ENCODE data around the gene HDAC8.

DNA sequence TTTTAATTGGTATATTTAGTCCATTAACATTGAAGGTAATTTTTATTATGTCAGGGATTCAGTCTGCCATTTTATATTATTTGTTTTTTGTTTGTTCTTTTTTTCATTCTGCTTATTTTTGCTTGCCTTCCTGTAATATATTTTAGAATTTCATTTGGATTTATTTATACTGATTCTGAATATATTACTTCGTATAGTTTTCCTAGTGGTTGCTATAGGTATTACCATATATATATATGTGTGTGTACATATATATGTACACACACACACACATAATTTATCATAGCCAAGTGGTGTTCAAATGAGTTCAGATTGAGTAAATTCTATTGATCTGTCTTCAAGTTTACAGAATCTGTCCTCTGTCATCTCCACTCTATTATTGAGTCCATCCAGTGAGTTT lies 278.1 kb downstream of the HDAC8 start:
- TF ChIP-seq, protein P1, sequence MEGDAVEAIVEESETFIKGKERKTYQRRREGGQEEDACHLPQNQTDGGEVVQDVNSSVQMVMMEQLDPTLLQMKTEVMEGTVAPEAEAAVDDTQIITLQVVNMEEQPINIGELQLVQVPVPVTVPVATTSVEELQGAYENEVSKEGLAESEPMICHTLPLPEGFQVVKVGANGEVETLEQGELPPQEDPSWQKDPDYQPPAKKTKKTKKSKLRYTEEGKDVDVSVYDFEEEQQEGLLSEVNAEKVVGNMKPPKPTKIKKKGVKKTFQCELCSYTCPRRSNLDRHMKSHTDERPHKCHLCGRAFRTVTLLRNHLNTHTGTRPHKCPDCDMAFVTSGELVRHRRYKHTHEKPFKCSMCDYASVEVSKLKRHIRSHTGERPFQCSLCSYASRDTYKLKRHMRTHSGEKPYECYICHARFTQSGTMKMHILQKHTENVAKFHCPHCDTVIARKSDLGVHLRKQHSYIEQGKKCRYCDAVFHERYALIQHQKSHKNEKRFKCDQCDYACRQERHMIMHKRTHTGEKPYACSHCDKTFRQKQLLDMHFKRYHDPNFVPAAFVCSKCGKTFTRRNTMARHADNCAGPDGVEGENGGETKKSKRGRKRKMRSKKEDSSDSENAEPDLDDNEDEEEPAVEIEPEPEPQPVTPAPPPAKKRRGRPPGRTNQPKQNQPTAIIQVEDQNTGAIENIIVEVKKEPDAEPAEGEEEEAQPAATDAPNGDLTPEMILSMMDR (IDR thresholded peaks at IDR 0.05): no peak
- TF ChIP-seq POLR2AphosphoS5 (IDR thresholded peaks at IDR 0.05) (no peak), POLR2A (IDR thresholded peaks at IDR 0.05) (no peak)

Measured in suprapubic skin (tissue), 4 donors.